T-helper 17 cell (primary cell): ENCODE results near the gene NOLC1. TPM values are rescaled to one million over a fixed set of nuclear protein-coding genes. Genes with fewer than 3 reads are reported as not detected.

Experiments
- total RNA-seq, 4 donors: library from RNA in 2 of 4; stranded (reverse) in 2 of 4; gene quantifications; one replicate each; pipeline ENCODE4 v1.2.3 and lab custom pipeline; 2022 to 2026

NOLC1 gene
- total RNA-seq, 2 donors from 2014 or later: 46.1 to 48.0 TPM

Other genes starting within 250 kb of the NOLC1 start
- 10 to 100 TPM; 25.6 to 27.2 TPM for gene ARMH3, start 96.2 kb upstream of the NOLC1 start, total RNA-seq
- 10 to 100 TPM; 12.4 to 15.8 TPM for gene HPS6, start 87.0 kb upstream of the NOLC1 start, total RNA-seq
- 100 to 1,000 TPM; 104 to 112 TPM for gene LDB1, start 32.0 kb upstream of the NOLC1 start, total RNA-seq
- 10 to 100 TPM; 38.3 to 41.0 TPM for gene PPRC1, start 19.3 kb upstream of the NOLC1 start, total RNA-seq
- gene ELOVL3, start 73.9 kb downstream of the NOLC1 start, total RNA-seq: not detected
- not detected for gene PITX3, start 89.1 kb downstream of the NOLC1 start, total RNA-seq
- 10 to 100 TPM; 42.8 to 44.6 TPM for gene GBF1, start 93.1 kb downstream of the NOLC1 start, total RNA-seq
- gene NFKB2, start 243.3 kb downstream of the NOLC1 start, total RNA-seq: 100 to 1,000 TPM; 364 to 390 TPM